GM12878 (cell line): ENCODE results near the gene PDE6B. TPM values are rescaled to one million over a fixed set of nuclear protein-coding genes. Genes with fewer than 3 reads are reported as not detected.
A peak's percentile ranks its signal among the peaks of the same experiment; 100 is the strongest.

Experiments
- ATAC-seq: fragments of 200-7000 bp; cut with Tn5 transposase; 3 replicates; pipeline ENCODE4 v1.9.1; 2020; ENCODE audit warnings: mild to moderate bottlenecking, moderate library complexity
- BruUV-seq: library from RNA; stranded (reverse); fragments of 400-500 nt; replicated peaks from 2 replicates; lab custom pipeline; 2021; lab: Mats Ljungman, UMichigan
- CTCF ChIA-PET: fragments of 300-600 bp; sonication (Branson Sonifier 250); formaldehyde crosslinking; extraction: SDS; loops from one replicate; lab custom pipeline; 2021; ENCODE audit warnings: inconsistent platforms; lab: Yijun Ruan, JAX
- POLR2A ChIA-PET: fragments of 350-600 bp; formaldehyde crosslinking; extraction: SDS; loops from one replicate; lab custom pipeline; 2021; ENCODE audit warnings: inconsistent platforms; lab: Charles Lee
- RAD21 ChIA-PET: fragments of 300-600 bp; sonication (Branson Sonifier 250); formaldehyde crosslinking; loops from one replicate; lab custom pipeline; 2023; ENCODE audit warnings: antibody characterized with exemption; ENCODE audit not compliant: unreplicated experiment; lab: Charles Lee
- SMC1A ChIA-PET: fragments of 300-600 bp; sonication (Branson Sonifier 250); formaldehyde crosslinking; loops from one replicate; lab custom pipeline; 2023; ENCODE audit not compliant: unreplicated experiment, uncharacterized antibody; lab: Charles Lee
- DNase-seq: peaks from one replicate; pipeline ENCODE4 v3.0.0-alpha.2; 2011; ENCODE audit warnings: low read depth, low spot score
- FAIRE-seq: peaks from 3 replicates; lab custom pipeline; 2011; peaks lifted over from hg19 to GRCh38; lab: Jason Lieb, UNC
- H2AFZ ChIP-seq: 2 replicates; pipeline ENCODE4 v1.6.0; 2011; ENCODE audit warnings: low read depth, low read length, control low read depth; ENCODE audit not compliant: control insufficient read depth
- H3K27ac ChIP-seq: 2 replicates; pipeline ENCODE4 v1.5.1; 2011; ENCODE audit warnings: control low read depth; ENCODE audit not compliant: control insufficient read depth, insufficient read depth
- H3K27me3 ChIP-seq, 2 experiments: replicated peaks in 1 of 2; 2 replicates each; pipeline versions ENCODE4 v1.6.0 to v1.6.1; 2011; ENCODE audit warnings: low read length in 1 of 2; ENCODE audit not compliant: control insufficient read depth in 2 of 2, insufficient read depth in 2 of 2
- H3K36me3 ChIP-seq, 2 experiments: 2 replicates each; pipeline ENCODE4 v1.5.1; 2011; ENCODE audit warnings: low read length in 1 of 2; ENCODE audit not compliant: control insufficient read depth in 2 of 2, insufficient read depth in 2 of 2
- H3K4me1 ChIP-seq: 2 replicates; pipeline ENCODE4 v1.6.1; 2011; ENCODE audit warnings: mild to moderate bottlenecking, low read length, moderate library complexity, mixed read lengths; ENCODE audit not compliant: control insufficient read depth, insufficient read depth
- H3K4me2 ChIP-seq: 2 replicates; pipeline ENCODE4 v1.6.0; 2011; ENCODE audit warnings: control low read depth; ENCODE audit not compliant: control insufficient read depth, insufficient read depth
- H3K4me3 ChIP-seq: fragments of 200-600 bp; sonication (generic); 2 replicates; pipeline ENCODE4 v1.5.1; 2016
- H3K79me2 ChIP-seq: 2 replicates; pipeline ENCODE4 v1.6.0; 2011; ENCODE audit warnings: low read length; ENCODE audit not compliant: control insufficient read depth, insufficient read depth
- H3K9ac ChIP-seq: 2 replicates; pipeline ENCODE4 v1.8.0; 2011; ENCODE audit warnings: low read length, control low read depth, mixed read lengths; ENCODE audit not compliant: control insufficient read depth, insufficient read depth
- H3K9me3 ChIP-seq: replicated peaks from 3 replicates; pipeline ENCODE4 v1.5.1; 2011; ENCODE audit warnings: mild to moderate bottlenecking, low read length; ENCODE audit not compliant: control insufficient read depth, insufficient read depth
- H4K20me1 ChIP-seq: 2 replicates; pipeline ENCODE4 v1.6.0; 2011; ENCODE audit not compliant: control insufficient read depth, insufficient read depth
- GABPA ChIP-seq: IDR thresholded peaks from 2 replicates; pipeline ENCODE4 v1.6.1; 2014; ENCODE audit warnings: antibody characterized with exemption, low read depth, mild to moderate bottlenecking, inconsistent platforms
- HCFC1 ChIP-seq: fragments of 150-350 bp; IDR thresholded peaks from 2 replicates; pipeline ENCODE4 v1.6.1; 2014; ENCODE audit warnings: low read length
- NFIC ChIP-seq: IDR thresholded peaks from 2 replicates; pipeline ENCODE4 v1.6.1; 2012; ENCODE audit warnings: low read depth, mild to moderate bottlenecking, inconsistent platforms, low read length, moderate library complexity
- NR2C1 ChIP-seq: fragments of 450-650 bp; IDR thresholded peaks from 2 replicates; pipeline ENCODE4 v1.6.1; 2017; ENCODE audit warnings: antibody characterized with exemption, mild to moderate bottlenecking, moderate library complexity
- NR2C2 ChIP-seq: IDR thresholded peaks from 2 replicates; pipeline ENCODE4 v1.6.1; 2011; ENCODE audit warnings: borderline replicate concordance, low read depth; ENCODE audit not compliant: control insufficient read depth, insufficient read length
- RELB ChIP-seq: fragments of 450-650 bp; IDR thresholded peaks from 2 replicates; pipeline ENCODE4 v1.6.1; 2017; ENCODE audit warnings: low read depth, mild to moderate bottlenecking, moderate library complexity
- RUNX3 ChIP-seq: IDR thresholded peaks from 2 replicates; pipeline ENCODE4 v1.6.1; 2012; ENCODE audit warnings: low read length, inconsistent platforms
- WGBS: methylation state at CpG from one replicate; pipeline ENCODE4 v1.1.6; 2016; ENCODE audit warnings: low lambda C conversion rate; ENCODE audit not compliant: insufficient replicate concordance, insufficient coverage; ENCODE audit errors: missing lambda C conversion rate; 5-methylcytosine and 5-hydroxymethylcytosine counted together
- in situ Hi-C: fragments of 300-500 bp; cut with MboI; formaldehyde crosslinking; loops from 9 replicates; pipeline ENCODE4 v1.14.3; 2018; ENCODE audit warnings: mixed read lengths
- intact Hi-C: fragments of 100-400 bp; cut with micrococcal nuclease; formaldehyde crosslinking; loops from one replicate; pipeline ENCODE4 v1.14.2; 2022; ENCODE audit not compliant: unreplicated experiment
- polyA plus RNA-seq, 11 experiments: library from polyadenylated mRNA; depleted of rRNA in 4 of 11; unstranded in 6 of 11; stranded (reverse) in 5 of 11; fragments of >200 nt; fragmentation: Nextera tagmentation in 4 of 11; fragmentation: Illumina TruSeq in 1 of 11; extraction: Ambion mirVana in 4 of 11; extraction: Trizol in 1 of 11; gene quantifications; 1 replicate in 1 of 11; 2 replicates in 10 of 11; pipeline versions ENCODE4 v1.2.1 to v1.2.3, GENCODE V29; 2011 to 2016; ENCODE audit warnings: inconsistent platforms in 2 of 11, missing spikeins in 2 of 11, low read depth in 1 of 11
- total RNA-seq, 4 experiments: library from RNA; depleted of rRNA in 3 of 4; stranded (reverse); fragments of >200 nt in 3 of 4; fragmentation: Illumina TruSeq in 1 of 4; extraction: Trizol in 1 of 4; gene quantifications; 2 replicates each; pipeline versions ENCODE4 v1.2.1 to v1.2.3, GENCODE V29; 2013 to 2021
- TF ChIP-seq, protein P1 (sequence below): fragments of 450-650 bp; IDR thresholded peaks from 2 replicates; pipeline ENCODE4 v1.6.1; 2016; ENCODE audit warnings: mild to moderate bottlenecking

Gene PDE6B
- total and polyA plus RNA-seq, 10 of the 15 experiments (the other 5 are each of a cell fraction or from before 2014, with no cell fraction given): 2.6 to 6.4 (median 3.8) TPM

GRCh38 chr4:689723-690122, 64.3 kb downstream of the PDE6B start:
- Histone ChIP-seq H3K9me3 (no peaks in the 10 kb centered on the region), H3K79me2 (no peaks in the 10 kb centered on the region), H4K20me1 (no peaks in the 10 kb centered on the region), H3K4me1 (peaks cover 12% of the 10 kb centered on the region)
- WGBS: 56% methylated on average over 8 of the region's 8 CpGs
- no TSS peak for BruUV-seq
- intact Hi-C loops: no loop called here
- TF ChIP-seq RELB (no peak), RUNX3 (peak; percentile 37)
- TF ChIP-seq, all 136 proteins: peak for 1
- ATAC-seq (peak; percentile 36), FAIRE-seq (no peak), DNase-seq (no peak)
- ChIA-PET SMC1A (no interaction called here), CTCF (no interaction called here), RAD21 (no interaction called here), POLR2A (interaction anchor here (0.8 kb wide), 1 partner anchor 10 kb away, joined by 4 read pairs; no protein-coding TSS in a partner anchor)
- H3K4me2 ChIP-seq: peak overlapping the region; percentile 49; the same call in 1 of the 2 replicates
- H3K36me3 ChIP-seq: no peaks in the 10 kb centered on the region
- H2AFZ ChIP-seq: no peak overlapping the region
- no peak overlapping the region for H3K9ac ChIP-seq
- H3K27me3 ChIP-seq: no peaks in the 10 kb centered on the region
- in situ Hi-C loops: no loop called here
- no peak overlapping the region for H3K27ac ChIP-seq
- H3K4me3 ChIP-seq: no peak overlapping the region

- no peaks in the 10 kb centered on the region for H3K36me3 ChIP-seq
- H3K9ac ChIP-seq: no peak overlapping the region
- peaks cover 12% of the 10 kb centered on the region for H3K4me1 ChIP-seq
- no peaks in the 10 kb centered on the region for H3K79me2 ChIP-seq
- ChIA-PET POLR2A (no interaction called here), RAD21 (no interaction called here), SMC1A (no interaction called here), CTCF (no interaction called here)
- H3K4me3 ChIP-seq: no peak overlapping the region
- H3K9me3 ChIP-seq: no peaks in the 10 kb centered on the region
- no peak overlapping the region for H3K4me2 ChIP-seq
- H2AFZ ChIP-seq: no peak overlapping the region
- no peaks in the 10 kb centered on the region for H3K27me3 ChIP-seq
- BruUV-seq: no TSS peak
- 61% methylated on average over 30 of the region's 32 CpGs for WGBS
- FAIRE-seq (no peak), ATAC-seq (no peak), DNase-seq (no peak)
- in situ Hi-C loops (no loop called here), intact Hi-C loops (no loop called here)
- H3K27ac ChIP-seq: no peak overlapping the region
- TF ChIP-seq NFIC: no peak
- TF ChIP-seq NR2C1: no peak
- TF ChIP-seq NR2C2: no peak
- no peak for TF ChIP-seq GABPA
- no peak for TF ChIP-seq HCFC1
- TF ChIP-seq, protein P1, sequence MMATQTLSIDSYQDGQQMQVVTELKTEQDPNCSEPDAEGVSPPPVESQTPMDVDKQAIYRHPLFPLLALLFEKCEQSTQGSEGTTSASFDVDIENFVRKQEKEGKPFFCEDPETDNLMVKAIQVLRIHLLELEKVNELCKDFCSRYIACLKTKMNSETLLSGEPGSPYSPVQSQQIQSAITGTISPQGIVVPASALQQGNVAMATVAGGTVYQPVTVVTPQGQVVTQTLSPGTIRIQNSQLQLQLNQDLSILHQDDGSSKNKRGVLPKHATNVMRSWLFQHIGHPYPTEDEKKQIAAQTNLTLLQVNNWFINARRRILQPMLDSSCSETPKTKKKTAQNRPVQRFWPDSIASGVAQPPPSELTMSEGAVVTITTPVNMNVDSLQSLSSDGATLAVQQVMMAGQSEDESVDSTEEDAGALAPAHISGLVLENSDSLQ: no peak
- no peaks in the 10 kb centered on the region for H4K20me1 ChIP-seq
Observed at GRCh38 chr4:692771-693554, 67.6 kb downstream of the PDE6B start.
